ENCODE measurements around the gene CPT1B.

GRCh38 chr22:50587407-50587806 is 9.2 kb upstream of the CPT1B start:
- TF ChIP-seq CTCF (IDR thresholded peaks at IDR 0.05 in 4 of 5, conservative IDR thresholded peaks at IDR 0.05 in 1 of 5) = no peak
- TF ChIP-seq POLR2A (IDR thresholded peaks at IDR 0.05) = no peak
